Measurements from ENCODE around the gene IFNLR1.

Gene IFNLR1

GRCh38 chr1:24147194-24147593, 39.9 kb downstream of the IFNLR1 start:
- no peak for DNase-seq (ENCODE audit: low spot score)

- DNase-seq (ENCODE audit: low spot score), result no peak
Measured at GRCh38 chr1:24142546-24143534, 44.2 kb downstream of the IFNLR1 start, which contains the start of gene IL22RA1. Gene IL22RA1 (minus strand): TSS chr1:24143140. CDS start chr1:24143082, 58 bp downstream.

GRCh38 chr1:24141311-24141997, 45.6 kb downstream of the IFNLR1 start:
- DNase-seq (ENCODE audit: low spot score), result no peak

- no peak for DNase-seq (ENCODE audit: low spot score)
Measured at GRCh38 chr1:24140741-24141181, 46.3 kb downstream of the IFNLR1 start.

GRCh38 chr1:24139841-24140425, 47.2 kb downstream of the IFNLR1 start:
- DNase-seq (ENCODE audit: low spot score), result no peak

GRCh38 chr1:24139222-24139489, 47.9 kb downstream of the IFNLR1 start:
- DNase-seq (ENCODE audit: low spot score), result no peak

- DNase-seq (ENCODE audit: low spot score), result no peak
Measured at GRCh38 chr1:24138476-24139221, 48.4 kb downstream of the IFNLR1 start.

GRCh38 chr1:24136956-24137539, 50.0 kb downstream of the IFNLR1 start:
- no peak for DNase-seq (ENCODE audit: low spot score)

- DNase-seq (ENCODE audit: low spot score), result no peak
Measured at GRCh38 chr1:24134376-24134775, 52.7 kb downstream of the IFNLR1 start.

GRCh38 chr1:24133819-24134218, 53.3 kb downstream of the IFNLR1 start:
- no peak for DNase-seq (ENCODE audit: low spot score)

- DNase-seq (ENCODE audit: low spot score), result no peak
Measured at GRCh38 chr1:24130385-24130784, 56.7 kb downstream of the IFNLR1 start.

- no peak for DNase-seq (ENCODE audit: low spot score)
Measured at GRCh38 chr1:24127801-24128363, 59.2 kb downstream of the IFNLR1 start.

- DNase-seq (ENCODE audit: low spot score), result no peak
Measured at GRCh38 chr1:24127134-24127800, 59.8 kb downstream of the IFNLR1 start.

- DNase-seq (ENCODE audit: low spot score), result no peak
Measured at GRCh38 chr1:24126672-24127023, 60.4 kb downstream of the IFNLR1 start.

GRCh38 chr1:24126018-24126671, 60.9 kb downstream of the IFNLR1 start:
- no peak for DNase-seq (ENCODE audit: low spot score)

GRCh38 chr1:24125456-24125855, 61.6 kb downstream of the IFNLR1 start:
- DNase-seq (ENCODE audit: low spot score), result no peak

GRCh38 chr1:24124980-24125379, 62.1 kb downstream of the IFNLR1 start:
- DNase-seq (ENCODE audit: low spot score), result no peak

- no peak for DNase-seq (ENCODE audit: low spot score)
Measured at GRCh38 chr1:24123611-24124010, 63.5 kb downstream of the IFNLR1 start.

GRCh38 chr1:24122776-24123175, 64.3 kb downstream of the IFNLR1 start:
- DNase-seq (ENCODE audit: low spot score), result no peak

GRCh38 chr1:24121406-24121805, 65.7 kb downstream of the IFNLR1 start:
- no peak for DNase-seq (ENCODE audit: low spot score)

Measured in ecto neural progenitor cell (in vitro differentiated cells).